ENCODE data around the gene GALR2.

DNA sequence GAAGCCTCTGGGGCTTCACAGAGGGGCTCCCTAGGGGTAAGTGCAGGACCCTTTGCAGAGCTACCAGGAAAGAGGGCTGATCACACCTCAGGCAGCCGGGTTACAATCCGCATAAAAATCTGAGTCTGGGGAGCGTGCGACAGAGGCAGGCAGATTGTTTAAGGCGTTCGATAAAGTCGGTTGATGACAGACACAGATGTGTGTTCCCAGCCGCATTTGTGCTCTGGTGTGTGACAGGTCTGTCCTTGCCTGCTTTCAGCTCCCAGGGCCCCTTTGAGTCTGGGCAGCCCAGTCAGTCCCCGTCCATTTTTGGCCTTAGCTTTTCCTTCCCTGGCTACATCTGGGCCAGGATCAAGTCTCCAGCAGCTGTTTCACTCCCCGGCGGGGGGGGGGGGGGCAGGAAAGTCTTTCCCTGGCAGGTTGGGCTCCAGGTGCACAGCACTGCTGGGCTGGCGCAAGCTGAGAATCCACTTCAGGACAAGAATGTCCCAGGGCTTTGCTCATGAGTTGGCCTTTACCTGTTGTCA is 3.1 kb downstream of the GALR2 start:
- TF ChIP-seq EZH2 (IDR thresholded peaks at IDR 0.05; ENCODE audit: insufficient read depth, poor library complexity, severe bottlenecking), result peak; percentile 71
- TF ChIP-seq EZH2phosphoT487 (IDR thresholded peaks at IDR 0.05; ENCODE audit: insufficient read depth, low read depth), result 0 out of 2 replicates have a peak, but pooled peaks have one; percentile 18
